AML-193 (cell line): Measurements from ENCODE around the gene MARVELD1.

Experiments used
- DNase-seq, 2 experiments: peaks; one replicate each; lab custom pipeline; 2025; lab: John Stamatoyannopoulos, UW

MARVELD1 gene

DNA sequence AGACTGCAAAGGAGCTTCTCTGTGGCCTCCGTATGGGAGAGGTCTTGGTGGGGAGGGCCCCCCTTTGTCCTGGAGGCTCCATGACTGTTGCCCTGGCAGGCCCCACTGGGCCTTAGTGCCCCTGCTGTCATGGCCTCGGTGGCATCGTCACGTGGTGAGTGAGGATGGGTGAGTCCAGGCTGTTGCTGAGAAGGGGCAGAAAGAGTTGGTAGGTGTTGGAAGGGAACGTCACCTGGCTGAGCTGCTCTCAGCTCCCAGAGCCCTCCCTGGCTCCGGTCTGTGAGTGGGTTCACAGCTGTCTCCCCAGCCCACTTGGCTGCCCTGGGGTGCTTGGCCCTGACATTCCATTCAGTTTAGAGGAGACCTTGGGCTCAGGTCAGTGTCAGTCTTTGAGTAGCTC lies 42.2 kb downstream of the MARVELD1 start:
- no peak for DNase-seq

DNA sequence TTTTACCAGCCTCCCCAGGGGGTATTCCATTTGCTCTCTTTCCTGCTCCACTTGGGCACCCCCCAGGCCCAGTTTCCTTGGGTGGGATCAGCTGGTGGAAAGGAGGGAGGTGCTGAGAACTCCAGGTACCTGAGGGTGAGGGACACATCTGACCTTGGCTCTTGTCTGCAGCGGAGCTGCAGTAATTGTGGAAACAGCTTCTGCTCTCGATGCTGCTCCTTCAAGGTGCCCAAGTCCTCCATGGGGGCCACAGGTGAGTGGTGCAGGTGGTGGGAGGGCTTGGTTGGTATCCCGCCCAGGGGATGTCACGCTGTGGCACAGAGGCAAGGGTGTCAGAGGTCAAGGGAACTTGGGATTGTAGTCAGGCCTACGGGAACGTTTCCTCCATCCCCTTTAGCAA lies 43.9 kb downstream of the MARVELD1 start:
- DNase-seq: no peak

DNA sequence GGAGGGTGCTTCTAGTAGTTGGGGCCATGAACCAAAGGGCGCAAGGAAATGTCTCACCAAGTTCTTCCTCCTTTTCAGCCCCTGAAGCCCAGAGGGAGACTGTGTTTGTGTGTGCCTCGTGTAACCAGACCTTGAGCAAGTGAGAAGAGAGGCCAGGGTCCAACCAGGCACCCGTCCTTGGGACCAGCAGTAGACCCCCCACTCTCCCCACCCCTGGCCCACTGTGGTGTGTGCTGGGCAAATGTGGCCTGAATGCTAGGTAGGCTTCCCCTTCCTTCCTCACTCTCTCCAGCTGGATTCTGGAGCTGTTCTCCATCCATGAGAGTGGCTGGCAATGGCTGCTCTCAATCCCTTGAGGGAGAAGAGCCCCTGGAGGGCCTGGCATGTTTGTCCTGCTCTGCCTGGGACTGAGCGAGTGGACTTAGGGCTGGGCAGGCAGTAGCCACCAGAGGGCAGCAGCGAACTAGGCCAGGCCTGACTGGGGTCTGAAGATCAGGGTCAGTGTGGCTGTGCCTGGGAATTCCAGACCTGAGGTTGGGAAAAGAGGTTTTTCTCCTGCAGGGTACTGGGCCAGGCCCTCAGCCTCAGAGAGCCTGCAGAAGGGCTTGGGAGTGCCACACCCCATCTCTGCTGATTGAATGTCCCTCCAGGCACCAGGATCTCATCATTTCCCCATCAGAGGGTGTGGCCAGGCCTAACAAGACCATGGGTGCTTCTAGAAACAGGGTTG lies 45.8 kb downstream of the MARVELD1 start:
- DNase-seq: peak; percentile 17 to 41

DNA sequence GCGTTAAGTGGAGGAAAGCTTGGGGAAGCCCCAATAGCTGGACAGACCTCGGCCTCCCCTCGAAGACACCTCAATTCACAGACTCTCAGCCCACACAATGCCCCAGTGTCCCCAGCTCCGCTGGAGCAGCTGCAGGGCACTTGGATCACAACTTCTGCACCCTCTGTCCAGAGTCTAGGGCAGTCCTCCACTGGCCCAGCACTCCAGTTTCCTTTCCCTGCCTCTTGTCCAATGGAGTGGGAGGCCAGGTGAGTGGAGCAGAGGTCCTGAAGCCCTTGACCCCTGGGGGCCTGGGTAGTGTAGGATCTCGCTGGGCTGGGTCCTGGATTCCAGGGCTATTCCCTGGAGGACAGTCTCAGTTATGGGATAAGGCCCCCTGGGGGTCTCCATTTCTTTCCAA lies 46.4 kb downstream of the MARVELD1 start:
- no peak for DNase-seq

DNA sequence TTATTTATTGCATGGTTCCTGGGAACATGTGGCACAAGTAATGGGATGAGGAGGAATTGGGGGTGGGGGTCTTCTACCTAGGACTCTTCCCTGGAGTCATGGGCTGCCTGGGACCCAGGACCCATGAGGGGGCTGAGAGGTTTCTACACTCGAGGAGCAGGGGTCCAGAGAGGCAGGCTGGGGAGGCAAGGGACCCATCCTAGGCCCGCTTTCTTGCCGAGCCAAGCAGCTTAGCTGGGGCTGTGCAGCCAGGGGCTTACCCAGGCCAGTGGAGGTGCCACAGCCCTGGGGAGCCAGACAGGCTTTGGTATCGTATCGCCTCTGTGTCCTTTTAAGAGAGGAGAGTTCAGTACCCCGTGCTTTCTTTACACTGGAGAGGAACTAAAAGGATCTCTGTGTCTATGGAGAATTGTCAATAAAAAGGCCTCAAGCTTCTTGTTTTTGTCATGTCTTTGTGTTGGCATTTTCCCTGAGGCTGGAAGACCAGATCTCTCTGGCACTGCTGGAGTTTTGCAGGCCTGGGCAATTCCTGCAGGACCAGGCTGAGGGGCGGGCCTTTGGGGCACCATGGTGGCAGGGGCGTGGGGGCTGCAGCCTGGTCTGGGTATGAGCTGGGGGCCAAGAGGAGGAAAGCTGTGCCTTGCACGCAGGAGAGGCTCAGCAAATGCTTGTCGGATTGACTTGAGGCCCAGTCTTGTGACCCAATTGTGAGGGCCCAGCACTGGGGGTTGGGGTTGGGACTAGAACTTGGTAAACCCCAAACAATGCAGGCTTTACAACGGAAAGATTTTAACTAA lies 47.1 kb downstream of the MARVELD1 start:
- no peak for DNase-seq

DNA sequence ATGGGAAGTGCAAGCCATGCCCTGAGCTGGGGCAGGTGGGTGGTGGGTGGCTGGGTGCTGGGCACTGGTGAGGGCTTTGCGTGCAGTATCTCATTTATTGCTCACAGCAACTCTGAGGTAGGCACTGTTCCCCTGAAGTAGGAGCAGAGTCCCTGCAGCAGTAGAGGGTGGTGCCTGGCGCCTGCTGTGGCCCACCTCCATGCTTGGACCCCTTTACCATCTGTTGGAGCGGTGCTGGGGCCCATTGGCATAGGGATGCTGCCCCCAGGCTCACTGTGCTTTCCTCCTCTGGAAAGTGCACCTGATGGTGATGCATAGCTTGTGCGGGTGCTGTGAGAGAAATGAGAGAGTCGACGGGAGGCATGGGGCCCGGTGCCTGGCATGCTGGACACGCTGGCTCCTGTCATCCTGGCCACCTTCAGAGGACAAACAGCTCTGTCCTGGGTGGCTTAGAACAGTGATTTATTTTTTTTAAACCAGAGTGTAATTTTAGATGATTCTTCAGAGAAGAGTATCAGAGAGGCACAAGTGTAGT lies 47.9 kb downstream of the MARVELD1 start:
- no peak for DNase-seq

DNA sequence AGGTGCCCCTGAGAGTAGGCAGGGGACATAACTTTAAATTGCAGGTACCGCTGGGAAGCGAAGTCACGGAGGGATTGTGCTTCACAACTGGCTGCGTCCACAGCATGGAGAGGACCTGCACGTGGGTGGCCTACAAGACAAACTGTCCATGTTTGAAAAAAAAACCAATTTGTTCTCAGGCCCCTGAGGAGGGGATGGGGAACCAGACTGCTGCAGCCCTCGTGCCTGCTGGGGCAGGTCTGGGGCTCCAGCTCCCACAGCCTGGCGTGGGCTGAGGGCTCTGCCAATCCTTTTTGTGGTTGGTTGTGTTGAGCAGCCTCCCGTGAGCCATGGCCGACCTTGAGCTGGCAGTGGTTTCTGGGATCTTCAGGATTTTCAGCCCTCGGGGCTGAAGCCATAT lies 48.5 kb downstream of the MARVELD1 start:
- DNase-seq: no peak

DNA sequence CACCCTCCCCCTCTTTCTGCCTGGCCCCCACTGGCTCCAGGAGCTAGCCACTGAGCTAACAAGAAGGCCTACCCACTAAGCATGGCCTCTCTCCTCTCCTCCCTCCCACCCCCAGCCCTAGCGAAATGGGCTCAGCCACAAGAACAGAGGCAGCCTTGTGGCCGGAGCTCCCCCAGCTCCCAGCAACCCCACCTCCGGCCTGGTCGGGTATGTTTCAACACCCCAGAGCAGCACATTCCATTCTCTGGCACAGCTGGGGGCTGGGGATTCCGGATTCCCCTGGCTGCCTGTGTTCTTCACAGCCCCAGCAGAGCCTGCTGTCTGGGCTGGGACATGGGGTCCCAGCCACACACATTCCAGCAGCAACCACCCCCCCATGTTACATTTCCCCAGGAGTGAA lies 49.3 kb downstream of the MARVELD1 start:
- no peak for DNase-seq

DNA sequence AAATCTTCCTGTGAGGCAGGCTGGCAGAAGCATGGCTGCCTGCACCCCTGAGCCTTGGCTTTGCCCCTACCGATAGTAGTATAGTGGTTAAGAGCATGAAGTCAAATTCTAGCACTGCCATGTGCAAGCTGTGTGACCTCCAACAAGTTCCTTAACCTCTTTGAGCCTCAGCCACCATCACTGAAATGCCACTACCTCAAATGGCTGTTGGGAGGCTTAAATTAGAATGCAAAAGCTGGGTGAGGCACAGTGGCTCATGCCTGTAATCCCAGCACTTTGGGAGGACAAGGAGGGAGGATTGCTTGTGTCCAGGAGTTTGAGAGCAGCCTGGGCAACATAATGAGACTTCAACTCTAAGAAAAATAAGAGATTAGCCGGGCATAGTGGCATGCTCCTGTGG lies 49.9 kb downstream of the MARVELD1 start:
- no peak for DNase-seq

DNA sequence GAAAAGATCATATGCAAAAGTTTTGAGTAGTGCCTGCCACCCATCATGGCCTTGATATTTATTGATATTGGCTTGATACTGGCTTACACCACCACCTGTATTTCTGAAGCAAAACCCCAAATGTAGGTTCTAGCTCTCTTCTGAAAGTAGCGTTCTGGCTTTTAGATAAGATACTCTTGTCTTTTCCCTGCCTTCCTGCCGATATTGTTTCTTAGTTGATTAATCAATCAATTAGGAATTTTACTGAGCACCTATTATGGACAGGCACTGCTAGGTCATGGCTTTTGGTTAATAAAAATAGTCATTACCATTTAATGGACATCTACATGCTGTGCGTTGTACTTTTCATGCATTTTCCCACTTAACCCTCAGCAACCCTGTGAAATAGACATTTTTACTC lies 50.4 kb downstream of the MARVELD1 start:
- no peak for DNase-seq

DNA sequence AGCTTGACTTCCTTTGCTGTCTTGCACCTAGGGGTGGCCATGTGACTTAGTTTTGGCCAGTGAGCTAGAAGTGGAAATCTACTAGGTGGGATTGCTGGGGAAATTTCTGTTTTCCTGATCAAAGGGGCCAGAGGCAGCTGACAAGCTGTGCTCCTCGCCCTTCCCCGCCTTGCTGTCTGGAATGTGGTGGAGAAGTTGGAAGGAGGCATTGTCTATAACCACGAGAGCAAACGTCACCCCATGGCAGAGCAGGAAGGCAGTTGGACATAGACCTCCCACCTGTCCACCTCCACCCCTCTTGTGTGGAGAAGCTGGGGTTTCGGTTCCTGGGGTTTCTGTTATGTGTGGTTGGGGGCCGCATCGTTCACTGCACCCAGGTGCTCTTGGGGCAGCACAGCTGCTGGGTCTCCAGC lies 51.0 kb downstream of the MARVELD1 start:
- no peak for DNase-seq

DNA sequence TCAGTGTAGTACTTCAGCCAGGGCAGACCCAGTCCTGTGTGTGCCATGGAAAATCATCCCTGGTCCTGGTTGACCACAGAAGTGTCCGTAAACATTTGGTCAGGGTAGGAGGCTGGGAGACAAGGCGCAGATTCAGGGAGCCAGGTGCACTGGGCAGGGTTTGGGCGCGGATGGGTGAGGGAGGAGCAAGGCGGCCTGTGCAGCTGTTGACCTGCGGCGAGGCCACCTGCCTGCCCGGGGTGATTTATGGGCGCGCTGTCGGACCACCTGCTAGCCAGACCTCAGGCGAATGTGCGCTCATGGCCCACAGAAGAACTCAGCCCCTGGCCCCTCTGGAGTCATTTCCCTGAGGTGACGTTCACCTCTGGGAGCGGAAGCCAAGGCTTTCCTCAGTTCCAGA lies 51.7 kb downstream of the MARVELD1 start:
- no peak for DNase-seq

DNA sequence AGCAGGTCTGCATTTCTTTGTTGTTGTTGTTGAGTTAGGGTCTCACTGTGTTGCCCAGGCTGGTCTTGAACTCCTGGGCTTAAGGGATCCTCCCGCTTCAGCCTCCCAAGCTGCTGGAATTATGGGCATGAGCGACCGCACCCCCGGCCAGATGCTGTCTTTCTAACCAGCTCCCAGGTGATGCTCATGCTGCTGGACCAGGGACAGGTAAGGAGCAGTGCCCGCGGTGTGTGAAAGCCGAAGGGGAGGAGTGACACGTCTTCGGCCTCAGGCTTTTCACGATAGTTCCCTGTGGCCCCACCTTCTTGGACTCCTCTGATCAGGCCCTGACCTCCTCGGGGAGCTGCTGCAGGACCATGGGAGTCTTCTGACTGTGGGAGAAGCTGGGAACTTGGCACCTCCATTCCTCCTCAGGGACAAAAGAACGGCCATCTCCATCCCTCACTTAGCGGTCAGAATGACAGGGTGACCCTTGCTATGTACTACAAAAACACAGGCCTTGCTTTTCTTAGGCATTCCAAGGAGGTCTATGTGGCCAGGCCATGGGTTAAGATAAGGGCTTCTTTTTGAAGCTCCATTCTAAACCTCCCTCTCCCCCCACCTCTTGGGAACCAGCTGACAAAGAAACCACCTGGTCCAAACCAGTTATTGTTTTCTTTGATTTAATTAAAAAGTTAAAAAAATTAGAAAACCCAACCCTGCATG lies 52.7 kb downstream of the MARVELD1 start:
- DNase-seq: no peak

DNA sequence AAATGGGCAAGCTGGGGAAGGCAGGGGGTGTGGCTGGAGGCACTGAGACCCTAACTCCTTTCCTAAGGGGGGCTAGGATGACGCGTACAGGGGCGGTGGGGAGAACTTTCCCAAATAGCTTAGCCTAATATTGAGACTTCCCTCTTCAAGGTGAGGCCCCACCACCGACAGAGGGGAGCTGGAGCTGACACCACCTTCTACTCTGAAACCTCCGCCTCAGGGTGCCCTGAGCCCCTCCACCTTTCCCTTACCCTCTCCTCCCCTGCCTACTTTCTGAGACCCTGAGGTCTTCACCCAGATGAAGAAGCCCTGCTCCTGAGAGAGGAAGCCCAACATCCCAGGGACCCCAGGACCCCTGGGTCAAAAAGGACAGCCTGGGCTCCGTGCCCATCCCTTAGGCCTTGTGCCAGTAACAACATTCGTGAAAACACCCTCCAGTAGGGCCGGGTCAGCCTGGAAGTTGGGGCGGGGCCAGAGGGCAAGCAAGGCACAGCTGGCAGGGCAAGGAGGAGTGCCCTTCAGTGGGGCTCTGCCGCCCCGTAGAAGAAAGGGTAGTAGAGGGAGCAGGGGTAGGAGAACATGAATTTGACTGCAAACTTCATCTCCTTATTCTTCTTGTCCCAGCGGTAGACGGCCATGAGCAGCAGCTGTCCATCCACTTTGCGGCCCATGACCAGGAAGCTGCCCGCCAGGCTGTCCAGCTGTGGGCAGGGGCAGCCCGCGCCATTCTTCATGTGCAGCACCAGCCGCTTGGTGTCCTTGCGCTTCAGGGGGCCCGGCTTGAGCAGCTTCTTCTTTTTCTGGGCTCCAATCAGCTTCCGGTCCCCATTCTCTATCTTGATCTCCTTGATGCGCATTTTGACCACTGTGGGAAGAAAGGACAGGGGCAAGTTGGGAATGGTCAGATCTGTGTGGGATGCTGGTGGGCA lies 53.7 kb downstream of the MARVELD1 start:
- no peak for DNase-seq
